NCI-H1694 (cell line): ENCODE data around the gene GOLGA6L1.
"Not testable (repeated sequence)": the region's sequence is repeated elsewhere in the genome, so short reads cannot be mapped to it uniquely, and the experiment has no call there.

Source experiments
- DNase-seq: peaks from one replicate; lab custom pipeline; 2025; lab: John Stamatoyannopoulos, UW

Gene GOLGA6L1, protein sequence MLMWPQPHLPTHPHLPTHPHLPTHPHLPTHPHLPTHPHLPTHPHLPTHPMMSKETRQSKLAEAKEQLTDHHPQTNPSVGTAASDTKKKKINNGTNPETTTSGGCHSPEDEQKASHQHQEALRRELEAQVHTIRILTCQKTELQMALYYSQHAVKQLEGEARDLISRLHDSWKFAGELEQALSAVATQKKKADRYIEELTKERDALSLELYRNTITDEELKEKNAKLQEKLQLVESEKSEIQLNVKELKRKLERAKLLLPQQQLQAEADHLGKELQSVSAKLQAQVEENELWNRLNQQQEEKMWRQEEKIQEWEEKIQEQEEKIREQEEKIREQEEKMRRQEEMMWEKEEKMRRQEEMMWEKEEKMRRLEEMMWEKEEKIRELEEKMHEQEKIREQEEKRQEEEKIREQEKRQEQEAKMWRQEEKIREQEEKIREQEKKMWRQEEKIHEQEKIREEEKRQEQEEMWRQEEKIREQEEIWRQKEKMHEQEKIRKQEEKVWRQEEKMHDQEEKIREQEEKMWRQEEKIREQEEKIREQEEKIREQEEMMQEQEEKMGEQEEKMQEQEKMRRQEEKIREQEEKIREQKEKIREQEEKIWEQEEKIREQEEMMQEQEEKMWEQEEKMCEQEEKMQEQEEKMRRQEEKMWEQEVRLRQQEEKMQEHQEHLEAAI

DNA sequence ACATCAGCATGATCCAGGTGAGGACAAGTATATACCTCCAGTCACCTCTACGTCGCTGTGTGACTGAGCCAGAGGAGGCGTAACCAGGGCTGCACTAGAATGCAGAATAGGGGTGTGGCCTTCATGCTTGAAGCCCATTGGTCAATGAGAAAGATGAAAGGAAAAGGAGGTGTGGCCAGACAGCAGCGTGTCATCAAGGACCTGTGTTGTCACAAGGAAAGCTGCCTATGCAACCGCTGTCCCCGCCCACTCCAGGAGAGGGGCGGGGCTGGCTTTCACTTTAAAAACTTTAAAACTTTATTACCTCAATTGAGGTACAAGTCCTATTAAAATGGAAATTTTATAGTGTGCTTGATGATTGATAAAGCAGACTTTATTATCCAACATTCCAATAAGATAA is at the start of gene GOLGA6L1:
GOLGA6L1 (minus strand) TSS at position 101 of the 400 bp plus-strand sequence; CDS start at position 10, 91 bp downstream.
- not testable (repeated sequence) for DNase-seq

DNA sequence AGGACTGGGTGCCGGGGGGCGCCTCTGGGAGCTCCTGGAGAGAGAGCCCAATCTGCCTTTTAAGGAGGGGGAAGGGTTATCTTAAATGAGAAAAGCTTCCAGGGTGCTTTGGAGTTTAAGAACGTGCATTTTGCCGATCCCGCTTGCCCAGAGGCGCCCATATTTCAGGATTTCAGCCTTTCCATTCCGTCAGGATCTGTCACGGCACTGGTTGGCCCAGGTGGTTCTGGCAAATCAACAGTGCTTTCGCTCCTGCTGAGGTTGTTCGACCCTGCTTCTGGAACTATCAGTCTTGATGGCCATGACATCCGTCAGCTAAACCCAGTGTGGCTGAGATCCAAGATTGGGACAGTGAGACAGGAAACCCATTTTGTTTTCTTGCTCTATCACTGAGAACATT is 44.6 kb upstream of the GOLGA6L1 start:
- DNase-seq = not testable (repeated sequence)

DNA sequence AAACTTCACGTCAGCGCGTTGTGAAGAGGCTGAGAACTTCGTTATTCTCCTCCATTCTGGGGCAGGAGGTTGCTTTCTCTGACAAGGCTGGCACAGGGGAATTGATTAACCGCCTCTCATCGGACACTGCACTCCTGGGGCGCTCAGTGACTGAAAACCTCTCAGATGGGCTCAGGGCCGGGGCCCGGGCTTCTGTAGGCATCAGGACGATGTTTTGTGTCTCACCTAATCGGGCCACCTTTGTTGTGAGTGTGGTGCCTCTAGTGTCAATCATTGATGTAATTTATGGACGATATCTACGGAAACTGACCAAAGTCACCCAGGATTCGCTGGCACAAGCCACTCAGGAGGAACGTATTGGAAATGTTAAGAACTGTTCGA is 43.9 kb upstream of the GOLGA6L1 start:
- DNase-seq = not testable (repeated sequence)

DNA sequence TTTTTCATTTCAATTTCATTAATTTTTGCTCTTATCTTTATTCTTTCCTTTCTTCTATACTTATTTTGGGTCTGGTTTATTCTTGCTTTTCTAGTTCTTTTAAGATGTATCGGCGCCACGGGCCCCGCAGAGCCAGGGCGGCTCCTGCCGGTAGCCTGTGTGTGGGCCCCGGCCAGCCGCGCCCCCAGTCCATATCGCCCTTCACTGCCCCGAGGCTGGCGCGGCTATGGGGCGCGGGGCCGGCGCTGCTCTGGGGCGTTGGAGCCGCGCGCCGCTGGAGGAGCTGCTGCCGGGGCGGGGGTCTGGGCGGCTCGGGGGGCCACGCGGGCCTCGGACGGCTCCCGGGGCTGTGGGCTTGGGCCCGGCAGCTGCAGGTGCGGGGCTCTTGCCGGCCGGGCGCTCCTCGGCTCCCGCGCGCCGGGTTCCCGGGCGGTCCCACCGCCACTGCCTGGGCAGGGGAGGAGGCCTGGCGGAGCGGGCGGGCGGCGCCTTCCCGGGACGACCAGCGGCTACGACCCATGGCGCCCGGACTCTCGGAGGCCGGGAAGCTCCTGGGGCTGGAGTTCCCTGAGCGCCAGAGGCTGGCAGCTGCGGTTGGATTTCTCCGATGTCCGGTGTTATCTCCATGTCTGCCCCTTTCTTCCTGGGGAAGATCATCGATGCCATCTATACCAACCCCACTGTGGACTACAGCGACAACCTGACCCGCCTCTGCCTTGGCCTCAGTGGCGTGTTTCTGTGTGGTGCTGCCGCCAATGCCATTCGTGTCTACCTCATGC is 43.3 kb upstream of the GOLGA6L1 start:
- not testable (repeated sequence) for DNase-seq

DNA sequence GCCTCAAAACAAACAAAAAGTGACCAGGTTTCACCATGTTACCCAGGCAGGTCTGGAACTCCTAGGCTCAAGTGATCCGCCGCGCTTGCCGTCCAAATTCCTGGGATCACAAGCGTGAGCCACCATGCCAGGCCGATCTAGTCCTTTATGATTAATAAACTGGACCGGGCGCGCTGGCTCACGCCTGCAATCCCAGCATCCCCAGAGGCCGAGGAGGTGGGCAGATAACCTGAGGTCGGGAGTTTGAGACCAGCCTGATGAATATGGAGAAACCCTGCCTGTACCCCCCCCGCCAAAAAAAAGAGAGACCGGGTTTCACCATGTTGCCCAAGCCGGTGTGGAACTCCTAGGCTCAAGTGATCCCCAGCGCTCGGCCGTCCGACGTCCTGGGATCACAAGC is 40.1 kb upstream of the GOLGA6L1 start:
- not testable (repeated sequence) for DNase-seq

DNA sequence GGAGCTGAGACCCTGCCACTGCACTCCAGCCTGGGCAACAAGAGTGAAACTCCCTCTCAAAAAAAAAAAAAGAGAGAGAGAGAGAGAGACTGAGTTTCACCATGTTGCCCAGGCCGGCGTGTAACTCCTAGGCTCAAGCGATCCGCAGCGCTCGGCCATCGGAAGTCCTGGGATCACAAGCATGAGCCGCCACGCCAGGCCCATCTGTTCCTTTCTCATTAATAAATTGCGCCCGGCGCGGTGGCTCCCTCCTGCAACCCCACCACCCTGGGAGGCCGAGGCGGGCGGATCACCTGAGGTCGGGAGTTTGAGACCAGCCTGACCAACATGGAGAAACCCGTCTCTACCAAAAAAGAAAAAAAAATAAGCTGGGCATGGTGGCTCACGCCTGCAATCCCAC is 39.0 kb upstream of the GOLGA6L1 start:
- not testable (repeated sequence) for DNase-seq

DNA sequence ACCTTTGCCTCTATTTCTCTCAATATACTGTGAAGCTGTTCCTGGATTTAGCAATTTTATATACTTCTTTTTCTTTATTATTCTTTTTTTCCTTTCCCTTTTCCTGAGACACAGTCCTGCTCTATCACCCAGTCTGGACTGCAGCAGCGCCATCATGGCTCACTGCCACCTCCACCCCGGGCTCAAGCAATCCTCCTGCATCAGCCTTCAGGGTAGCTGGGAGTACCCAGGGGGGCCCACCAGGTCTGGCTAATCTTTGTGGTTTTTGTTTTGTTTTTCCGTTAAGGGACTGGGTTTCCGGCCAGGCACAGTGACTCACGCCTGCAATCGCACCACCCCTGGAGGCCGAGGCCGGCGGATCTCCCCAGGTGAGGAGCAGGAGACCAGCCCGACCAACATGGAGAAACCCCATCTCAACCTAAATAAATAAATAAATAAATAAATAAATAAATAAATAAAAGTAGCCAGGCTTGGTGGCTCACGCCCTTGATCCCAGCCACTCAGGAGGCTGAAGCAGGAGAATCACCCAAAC is 38.1 kb upstream of the GOLGA6L1 start:
- DNase-seq = not testable (repeated sequence)

DNA sequence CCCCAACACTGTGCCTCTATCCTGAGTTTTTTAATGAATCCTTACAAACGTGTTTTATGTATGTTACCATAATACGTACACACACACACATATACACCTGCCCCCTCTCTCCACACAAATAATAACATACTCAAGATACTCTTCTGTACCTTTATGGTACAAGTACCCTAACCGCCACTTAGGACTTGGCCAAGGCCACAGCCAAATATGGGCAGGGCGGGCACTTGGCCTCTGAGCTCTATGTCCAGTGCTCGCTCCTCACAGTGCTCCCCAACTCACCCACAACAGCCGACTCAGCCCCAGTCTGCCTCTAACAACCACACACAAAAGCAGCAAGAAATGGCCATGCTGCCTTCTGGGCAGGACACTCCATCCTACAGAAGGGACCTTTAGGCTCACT is 3.8 kb downstream of the GOLGA6L1 start:
- not testable (repeated sequence) for DNase-seq

DNA sequence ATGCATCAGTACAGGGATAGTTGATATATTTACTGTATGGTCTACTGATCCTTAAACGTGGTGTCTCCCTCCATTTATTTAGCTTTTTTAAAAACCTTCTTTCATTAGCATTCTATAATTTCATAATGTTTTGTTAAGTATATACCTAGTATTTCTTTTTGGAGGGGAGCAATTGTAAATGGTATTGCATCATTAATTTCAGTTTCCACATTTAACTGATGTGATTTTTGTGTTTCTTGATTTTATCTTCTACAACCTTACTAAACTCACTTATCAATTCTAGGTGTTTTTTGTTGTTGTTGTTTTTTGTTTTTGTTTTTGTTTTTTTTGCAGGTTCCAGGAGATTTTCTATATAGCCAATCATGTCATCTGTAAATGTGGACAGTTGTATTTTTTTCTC is 18.4 kb downstream of the GOLGA6L1 start:
- DNase-seq = no peak

DNA sequence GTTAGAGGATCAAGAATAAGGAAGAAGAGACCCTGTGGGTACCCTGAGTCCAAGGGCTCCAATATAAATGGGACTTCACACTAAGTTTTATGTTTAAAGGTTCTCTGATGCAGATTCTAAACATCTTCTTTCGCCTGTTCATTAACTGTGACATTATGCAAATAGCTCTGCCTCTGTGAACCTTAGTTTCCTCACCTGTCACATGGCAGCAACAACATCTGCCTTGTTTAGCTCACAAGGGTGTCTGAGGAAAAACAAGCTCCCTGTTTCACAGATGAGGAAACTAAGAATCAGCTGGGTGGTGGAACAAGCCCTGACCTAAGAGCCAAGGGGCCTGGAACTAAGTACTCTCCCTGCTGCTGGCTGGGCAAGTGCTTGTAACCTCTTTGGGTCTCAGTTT is 40.8 kb downstream of the GOLGA6L1 start:
- DNase-seq = no peak

DNA sequence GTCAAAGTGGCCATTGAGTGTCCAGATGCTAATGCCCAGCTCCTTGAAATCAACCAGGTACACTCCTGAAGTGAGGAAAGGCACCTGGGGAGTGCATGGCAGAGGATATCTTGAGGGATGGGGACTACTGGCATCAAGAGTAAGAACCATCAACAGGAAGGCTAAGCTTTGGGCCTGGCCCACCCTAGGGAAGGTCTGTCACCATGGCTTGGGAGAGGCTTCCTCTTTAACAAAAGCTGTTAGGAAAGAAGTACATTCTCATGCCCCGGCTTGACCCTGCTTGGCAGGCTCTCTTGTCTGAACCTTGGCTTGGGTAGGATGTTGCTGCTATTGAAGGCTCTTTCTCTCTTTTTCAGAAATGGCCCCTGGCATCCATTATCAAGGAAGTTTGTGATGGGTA is 53.5 kb downstream of the GOLGA6L1 start:
- no peak for DNase-seq

DNA sequence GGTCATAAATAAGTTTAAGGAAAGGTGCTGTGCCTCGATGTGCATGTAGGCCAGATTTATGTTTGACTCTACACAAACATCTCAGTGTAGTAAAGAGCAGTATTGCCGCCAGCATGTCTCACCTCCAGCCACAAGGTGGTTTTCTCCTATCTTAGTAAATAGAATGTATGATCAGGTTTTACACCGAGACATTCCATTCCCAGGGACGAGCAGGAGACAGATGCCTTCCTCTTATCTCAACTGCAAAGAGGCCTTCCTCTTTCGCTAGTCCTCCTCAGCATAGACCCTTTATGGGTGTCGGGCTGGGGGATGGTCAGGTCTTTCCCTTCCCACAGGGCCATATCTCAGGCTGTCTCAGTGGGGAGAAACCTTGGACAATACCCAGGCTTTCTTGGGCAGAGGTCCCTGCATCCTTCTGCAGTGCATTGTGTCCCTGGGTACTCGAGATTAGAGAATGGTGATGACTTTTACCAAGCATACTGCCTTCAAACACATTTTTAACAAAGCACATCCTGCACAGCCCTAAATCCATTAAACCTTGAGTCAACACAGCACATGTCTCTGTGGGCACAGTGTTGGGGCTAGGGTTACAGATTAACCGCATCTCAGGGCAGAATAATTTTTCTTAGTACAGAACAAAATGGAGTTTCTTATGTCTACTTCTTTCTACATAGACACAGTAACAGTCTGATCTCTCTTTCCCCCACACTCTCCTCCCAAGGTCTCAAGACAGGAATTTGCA is 54.5 kb downstream of the GOLGA6L1 start:
- not testable (repeated sequence) for DNase-seq

DNA sequence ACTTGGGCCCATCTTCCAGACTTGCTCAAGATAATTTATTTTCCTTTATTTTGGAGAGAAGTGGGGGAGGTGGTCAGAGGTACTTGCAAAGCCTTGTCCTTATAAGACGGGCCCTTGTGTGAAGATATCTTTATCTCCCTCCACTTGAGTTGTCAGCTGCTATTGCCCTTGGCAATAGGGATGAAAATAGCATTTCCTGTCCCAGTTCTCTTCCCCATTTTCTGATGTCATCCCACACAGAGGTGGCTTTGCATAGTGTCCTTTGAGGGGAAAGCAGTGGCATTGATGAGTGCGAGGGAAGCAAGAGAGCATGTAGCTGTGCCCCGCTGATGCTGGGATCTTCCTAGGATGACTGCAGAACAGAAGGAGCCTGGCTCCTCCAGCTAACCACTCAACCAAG is 55.4 kb downstream of the GOLGA6L1 start:
- DNase-seq = no peak

DNA sequence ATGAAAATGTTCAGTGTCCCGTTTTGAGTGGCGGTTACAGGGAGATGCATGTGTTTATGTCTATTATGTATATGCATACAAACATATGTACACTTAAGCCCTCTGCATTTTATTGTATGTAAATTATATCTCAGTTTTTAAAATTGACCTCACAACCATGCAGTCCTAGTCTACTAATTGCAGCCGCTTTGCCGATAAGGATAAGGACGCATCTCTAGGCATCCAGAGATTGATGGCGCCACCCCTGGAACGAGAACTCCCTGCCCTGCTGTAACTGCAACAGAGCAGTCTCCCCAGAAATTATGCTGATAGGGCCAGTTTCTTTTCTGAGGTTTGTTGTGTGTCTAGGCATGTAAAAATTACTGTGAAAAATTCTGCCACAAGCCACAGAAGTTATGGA is 56.9 kb downstream of the GOLGA6L1 start:
- DNase-seq = no peak
